B cell (primary cell): Measurements from ENCODE around the gene FSHR.

Experiments used
- CTCF ChIP-seq: fragments of 200-600 bp; IDR thresholded peaks from one replicate; pipeline ENCODE4 v1.8.0; 2022; ENCODE audit warnings: antibody characterized with exemption, mild to moderate bottlenecking
- EZH2 ChIP-seq: IDR thresholded peaks from 2 replicates; pipeline ENCODE4 v1.6.1; 2012; ENCODE audit warnings: borderline replicate concordance, low read depth, mild to moderate bottlenecking, moderate library complexity, low read length; ENCODE audit not compliant: insufficient read depth, poor library complexity, severe bottlenecking

GRCh38 chr2:48915227-48915626 lies 239.1 kb downstream of the FSHR start:
- no peak for TF ChIP-seq CTCF
- no peak for TF ChIP-seq EZH2
